22Rv1 (cell line): ENCODE data around the gene MCF2L.

Source experiments
- ZFX ChIP-seq: fragments of 450-650 bp; IDR thresholded peaks from 2 replicates; pipeline ENCODE4 v1.6.1; 2017; ENCODE audit warnings: antibody characterized with exemption, borderline replicate concordance
- TF ChIP-seq, protein P1 (sequence below): fragments of 450-650 bp; IDR thresholded peaks from 2 replicates; pipeline ENCODE4 v1.5.1; 2017; ENCODE audit warnings: mild to moderate bottlenecking

DNA sequence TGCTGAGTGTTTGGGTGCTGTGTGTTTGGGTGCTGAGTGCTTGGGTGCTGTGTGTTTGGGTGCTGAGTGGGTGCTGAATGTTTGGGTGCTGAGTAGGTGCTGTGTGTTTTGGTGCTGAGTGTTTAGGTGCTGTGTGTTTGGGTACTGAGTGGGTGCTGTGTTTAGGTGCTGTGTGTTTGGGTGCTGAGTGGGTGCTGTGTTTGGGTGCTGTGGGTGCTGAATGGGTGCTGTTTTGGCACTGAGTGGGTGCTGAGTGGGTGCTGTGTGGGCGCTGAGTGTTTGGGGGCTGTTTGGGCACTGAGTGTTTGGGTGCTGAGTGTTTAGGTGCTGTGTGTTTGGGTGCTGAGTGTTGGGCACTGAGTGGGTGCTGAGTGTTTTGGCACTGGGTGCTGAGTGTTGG is 88.1 kb downstream of the MCF2L start:
- TF ChIP-seq, protein P1, sequence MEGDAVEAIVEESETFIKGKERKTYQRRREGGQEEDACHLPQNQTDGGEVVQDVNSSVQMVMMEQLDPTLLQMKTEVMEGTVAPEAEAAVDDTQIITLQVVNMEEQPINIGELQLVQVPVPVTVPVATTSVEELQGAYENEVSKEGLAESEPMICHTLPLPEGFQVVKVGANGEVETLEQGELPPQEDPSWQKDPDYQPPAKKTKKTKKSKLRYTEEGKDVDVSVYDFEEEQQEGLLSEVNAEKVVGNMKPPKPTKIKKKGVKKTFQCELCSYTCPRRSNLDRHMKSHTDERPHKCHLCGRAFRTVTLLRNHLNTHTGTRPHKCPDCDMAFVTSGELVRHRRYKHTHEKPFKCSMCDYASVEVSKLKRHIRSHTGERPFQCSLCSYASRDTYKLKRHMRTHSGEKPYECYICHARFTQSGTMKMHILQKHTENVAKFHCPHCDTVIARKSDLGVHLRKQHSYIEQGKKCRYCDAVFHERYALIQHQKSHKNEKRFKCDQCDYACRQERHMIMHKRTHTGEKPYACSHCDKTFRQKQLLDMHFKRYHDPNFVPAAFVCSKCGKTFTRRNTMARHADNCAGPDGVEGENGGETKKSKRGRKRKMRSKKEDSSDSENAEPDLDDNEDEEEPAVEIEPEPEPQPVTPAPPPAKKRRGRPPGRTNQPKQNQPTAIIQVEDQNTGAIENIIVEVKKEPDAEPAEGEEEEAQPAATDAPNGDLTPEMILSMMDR: no peak
- TF ChIP-seq ZFX: no peak
